A204.1 (cell line): ENCODE measurements around the gene CAPN9.
"Not testable (repeated sequence)": the region's sequence is repeated elsewhere in the genome, so short reads cannot be mapped to it uniquely, and the experiment has no call there.

Experiments
- FAIRE-seq: peaks from 2 replicates; lab custom pipeline; 2012; peaks lifted over from hg19 to GRCh38; lab: Jason Lieb, UNC

CAPN9 gene

GRCh38 chr1:230709619-230710542 is 37.3 kb upstream of the CAPN9 start:
- no peak for FAIRE-seq

GRCh38 chr1:230710543-230710904 is 36.7 kb upstream of the CAPN9 start:
- no peak for FAIRE-seq

GRCh38 chr1:230711245-230711644 is 35.9 kb upstream of the CAPN9 start:
- no peak for FAIRE-seq

- FAIRE-seq, result no peak
Observed at GRCh38 chr1:230712470-230712942, 34.7 kb upstream of the CAPN9 start.

GRCh38 chr1:230713138-230713537 is 34.0 kb upstream of the CAPN9 start:
- FAIRE-seq, result no peak

- FAIRE-seq, result no peak
Observed at GRCh38 chr1:230713547-230713914, 33.7 kb upstream of the CAPN9 start.

- no peak for FAIRE-seq
Observed at GRCh38 chr1:230713915-230714764, 33.0 kb upstream of the CAPN9 start, which contains the start of gene AGT. Gene AGT, minus strand, starts transcription at chr1:230714122. Its CDS starts 3,299 bp downstream, at chr1:230710823.

GRCh38 chr1:230715510-230715909 is 31.7 kb upstream of the CAPN9 start:
- FAIRE-seq, result no peak

GRCh38 chr1:230716453-230716852 is 30.7 kb upstream of the CAPN9 start:
- not testable (repeated sequence) for FAIRE-seq

- FAIRE-seq, result no peak
Observed at GRCh38 chr1:230717251-230717650, 29.9 kb upstream of the CAPN9 start.

GRCh38 chr1:230721849-230722522 is 25.2 kb upstream of the CAPN9 start:
- FAIRE-seq, result not testable (repeated sequence)

- FAIRE-seq, result no peak
Observed at GRCh38 chr1:230725256-230726012, 21.8 kb upstream of the CAPN9 start.

GRCh38 chr1:230728710-230729392 is 18.3 kb upstream of the CAPN9 start:
- no peak for FAIRE-seq

GRCh38 chr1:230730977-230731376 is 16.2 kb upstream of the CAPN9 start:
- no peak for FAIRE-seq

GRCh38 chr1:230735447-230735846 is 11.7 kb upstream of the CAPN9 start:
- FAIRE-seq, result no peak

- FAIRE-seq, result no peak
Observed at GRCh38 chr1:230737622-230738262, 9.4 kb upstream of the CAPN9 start.

GRCh38 chr1:230739564-230740290 is 7.5 kb upstream of the CAPN9 start:
- no peak for FAIRE-seq

GRCh38 chr1:230743899-230744298 is 3.3 kb upstream of the CAPN9 start:
- no peak for FAIRE-seq

GRCh38 chr1:230744382-230744781 is 2.8 kb upstream of the CAPN9 start:
- FAIRE-seq, result no peak

GRCh38 chr1:230745071-230745470 is 2.1 kb upstream of the CAPN9 start:
- no peak for FAIRE-seq
